CD4-positive, alpha-beta T cell (primary cell): ENCODE measurements around the gene HS3ST4. TPM values are rescaled to one million over a fixed set of nuclear protein-coding genes. Genes with fewer than 3 reads are reported as not detected.

ENCODE experiments used
- ATAC-seq: fragments of 200-7000 bp; cut with Tn5 transposase; one replicate; pipeline ENCODE4 v1.10.0; 2022; ENCODE audit warnings: mild to moderate bottlenecking; ENCODE audit not compliant: poor library complexity
- CTCF ChIA-PET: fragments of 350-600 bp; sonication (Branson Sonifier 250); formaldehyde crosslinking; loops from one replicate; lab custom pipeline; 2021; ENCODE audit warnings: antibody characterized with exemption, inconsistent platforms; lab: Charles Lee
- POLR2A ChIA-PET: fragments of 350-600 bp; sonication (Branson Sonifier 250); formaldehyde crosslinking; loops from one replicate; lab custom pipeline; 2021; ENCODE audit warnings: antibody characterized with exemption, inconsistent platforms; lab: Charles Lee
- DNase-seq, 14 experiments: peaks; one replicate each; pipeline ENCODE4 v3.0.0-alpha.2; 2013 to 2020; ENCODE audit warnings: mixed read lengths in 2 of 14
- H3K27ac ChIP-seq, 2 donors: one replicate each; pipeline versions ENCODE4 v1.5.1 to v1.7.0; 2013; ENCODE audit warnings: low read length in 2 of 2, low read depth in 1 of 2, mild to moderate bottlenecking in 1 of 2
- H3K27me3 ChIP-seq, 2 experiments: 1 replicate in 1 of 2; 2 replicates in 1 of 2; pipeline versions ENCODE4 v1.6.1 to v1.7.0; 2013; ENCODE audit warnings: low read length in 2 of 2, control low read depth in 1 of 2, mild to moderate bottlenecking in 1 of 2, moderate library complexity in 1 of 2; ENCODE audit not compliant: insufficient read depth in 2 of 2, control insufficient read depth in 1 of 2
- H3K36me3 ChIP-seq: one replicate; pipeline ENCODE4 v1.6.1; 2013; ENCODE audit warnings: low read length, control low read depth; ENCODE audit not compliant: insufficient read depth
- H3K4me1 ChIP-seq: one replicate; pipeline ENCODE4 v1.6.1; 2013; ENCODE audit warnings: low read length, control low read depth; ENCODE audit not compliant: insufficient read depth
- H3K4me3 ChIP-seq: one replicate; pipeline ENCODE4 v1.5.1; 2013; ENCODE audit warnings: mild to moderate bottlenecking, low read length, moderate library complexity
- H3K9me3 ChIP-seq, 2 experiments: 1 replicate in 1 of 2; 2 replicates in 1 of 2; pipeline versions ENCODE4 v1.6.1 to v1.7.0; 2013; ENCODE audit warnings: low read length in 2 of 2, mild to moderate bottlenecking in 2 of 2, control low read depth in 1 of 2, moderate library complexity in 1 of 2; ENCODE audit not compliant: control insufficient read depth in 1 of 2, insufficient read depth in 1 of 2
- H3K27ac Mint-ChIP-seq: one replicate; pipeline ENCODE4 v1.8.0; 2020; ENCODE audit warnings: mixed read lengths
- H3K27me3 Mint-ChIP-seq: one replicate; pipeline ENCODE4 v1.8.0; 2021; ENCODE audit warnings: mixed read lengths
- H3K36me3 Mint-ChIP-seq: one replicate; pipeline ENCODE4 v1.8.0; 2021; ENCODE audit warnings: low read depth, mixed read lengths
- H3K4me1 Mint-ChIP-seq: one replicate; pipeline ENCODE4 v1.8.0; 2021; ENCODE audit warnings: low read depth, mixed read lengths
- H3K4me3 Mint-ChIP-seq: one replicate; pipeline ENCODE4 v1.8.0; 2020; ENCODE audit warnings: mild to moderate bottlenecking, mixed read lengths
- H3K9me3 Mint-ChIP-seq: one replicate; pipeline ENCODE4 v1.8.0; 2020; ENCODE audit warnings: mixed read lengths
- CTCF ChIP-seq: fragments of 200-600 bp; IDR thresholded peaks from one replicate; pipeline ENCODE4 v1.8.0; 2022; ENCODE audit warnings: antibody characterized with exemption, mild to moderate bottlenecking
- intact Hi-C, 2 experiments: fragments of 100-400 bp; cut with DNase I in 1 of 2; cut with micrococcal nuclease in 1 of 2; formaldehyde crosslinking; loops; one replicate each; pipeline versions ENCODE4 v1.15.1 to v1.9.0; 2023 to 2025; cut with DNase I, micrococcal nuclease
- total RNA-seq, 174 experiments: library from RNA in 2 of 174; stranded (reverse) in 2 of 174; gene quantifications; one replicate each; pipeline ENCODE4 v1.2.3 and lab custom pipeline; 2021 to 2026

Gene HS3ST4
- total RNA-seq, 2 experiments from 2014 or later = not detected

DNA sequence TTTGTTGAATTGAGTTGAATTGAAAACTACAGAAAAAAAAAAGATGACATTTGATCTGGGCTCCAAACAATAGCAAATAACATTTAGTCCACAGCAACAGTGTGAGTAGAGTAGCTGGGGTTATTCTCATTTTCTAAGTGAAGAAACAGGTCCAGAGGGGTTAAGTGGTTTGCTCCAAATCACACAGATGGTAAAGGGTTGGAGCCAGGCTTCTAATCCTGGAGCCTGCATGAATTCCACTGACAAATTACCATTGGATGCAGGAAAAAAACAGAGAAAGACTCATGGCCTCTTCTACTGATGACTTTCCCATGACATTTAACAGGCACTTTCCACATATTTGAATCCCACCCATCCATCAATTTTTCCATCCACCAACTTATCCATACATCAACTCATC is 182.4 kb downstream of the HS3ST4 start:
- Mint-ChIP-seq H3K4me3 (no peak overlapping the region), H3K27ac (no peak overlapping the region), H3K36me3 (no peaks in the 10 kb centered on the region), H3K4me1 (no peaks in the 10 kb centered on the region), H3K9me3 (no peaks in the 10 kb centered on the region), H3K27me3 (peaks cover 30% of the 10 kb centered on the region)
- no peaks in the 10 kb centered on the region for H3K9me3 ChIP-seq
- no peaks in the 10 kb centered on the region for H3K27me3 ChIP-seq
- H3K4me3 ChIP-seq = no peak overlapping the region
- POLR2A ChIA-PET = no interaction called here
- H3K27ac ChIP-seq = no peak overlapping the region
- DNase-seq (no peak), ATAC-seq (no peak)
- H3K4me1 ChIP-seq = no peaks in the 10 kb centered on the region
- no peak for TF ChIP-seq CTCF
- H3K36me3 ChIP-seq = no peaks in the 10 kb centered on the region
- CTCF ChIA-PET = no interaction called here
- intact Hi-C loops = no loop called here

DNA sequence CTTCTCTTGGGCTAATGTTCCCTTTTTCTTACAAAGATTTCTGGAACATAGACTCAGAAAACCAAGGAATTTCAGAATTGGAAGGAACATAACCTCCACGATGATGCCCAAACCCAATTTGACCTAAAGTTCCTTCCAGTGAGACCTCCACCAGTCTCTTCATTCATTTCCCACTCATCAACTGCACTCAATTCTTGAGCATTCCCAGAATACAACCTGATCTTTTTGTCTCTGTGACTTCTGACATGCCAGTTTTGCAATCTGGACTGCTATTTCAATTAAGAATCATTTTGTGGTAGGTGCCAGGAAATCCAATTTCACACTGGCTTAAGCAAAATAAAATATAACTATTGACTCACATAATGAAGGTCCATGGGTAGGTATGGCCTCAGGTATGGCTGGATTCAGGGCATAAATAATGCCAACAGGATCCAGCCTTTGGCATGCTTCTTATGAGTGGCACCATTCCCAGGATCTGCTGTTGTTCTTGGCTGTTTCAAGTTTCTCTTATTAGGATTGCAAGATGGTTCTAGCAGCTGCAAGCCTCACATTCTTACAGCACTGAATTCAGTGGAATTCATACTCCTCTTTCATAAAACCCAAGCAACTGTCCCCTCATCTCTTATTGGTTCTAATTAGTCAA is 184.3 kb downstream of the HS3ST4 start:
- no peak overlapping the region for H3K4me3 Mint-ChIP-seq
- H3K4me3 ChIP-seq = no peak overlapping the region
- no peak overlapping the region for H3K27ac Mint-ChIP-seq
- no peaks in the 10 kb centered on the region for H3K9me3 ChIP-seq
- no peaks in the 10 kb centered on the region for H3K36me3 ChIP-seq
- H3K27me3 ChIP-seq = peaks cover 0 to 6% of the 10 kb centered on the region in 2 experiments
- H3K27ac ChIP-seq = no peak overlapping the region
- H3K36me3 Mint-ChIP-seq = no peaks in the 10 kb centered on the region
- ChIA-PET POLR2A (no interaction called here), CTCF (no interaction called here)
- intact Hi-C loops = no loop called here
- DNase-seq = no peak
- peaks cover 33% of the 10 kb centered on the region for H3K27me3 Mint-ChIP-seq
- H3K4me1 ChIP-seq = no peaks in the 10 kb centered on the region
- no peak for TF ChIP-seq CTCF
- H3K4me1 Mint-ChIP-seq = no peaks in the 10 kb centered on the region
- ATAC-seq = no peak
- no peaks in the 10 kb centered on the region for H3K9me3 Mint-ChIP-seq

- no peak overlapping the region for H3K27ac ChIP-seq
- no peaks in the 10 kb centered on the region for H3K4me1 ChIP-seq
- CTCF ChIA-PET = no interaction called here
- no peaks in the 10 kb centered on the region for H3K36me3 ChIP-seq
- POLR2A ChIA-PET = no interaction called here
- Mint-ChIP-seq H3K36me3 (no peaks in the 10 kb centered on the region), H3K4me1 (no peaks in the 10 kb centered on the region), H3K27me3 (peaks cover 33% of the 10 kb centered on the region), H3K27ac (no peak overlapping the region), H3K9me3 (no peaks in the 10 kb centered on the region), H3K4me3 (no peak overlapping the region)
- peaks cover 4 to 6% of the 10 kb centered on the region in 2 experiments for H3K27me3 ChIP-seq
- TF ChIP-seq CTCF = no peak
- H3K9me3 ChIP-seq = no peaks in the 10 kb centered on the region
- no peak for DNase-seq
- ATAC-seq = no peak
- intact Hi-C loops = no loop called here
- H3K4me3 ChIP-seq = no peak overlapping the region
These were observed 185.3 kb downstream of the HS3ST4 start for GRCh38 chr16:25877103-25877502.
